H1 (cell line): ENCODE results near the gene KIF25. TPM values are rescaled to one million over a fixed set of nuclear protein-coding genes. Genes with fewer than 3 reads are reported as not detected.

Source experiments
- CBX8 ChIP-seq: fragments of 300-800, 300-1000 bp; sonication (generic); IDR thresholded peaks from 2 replicates; pipeline ENCODE4 v1.7.1; 2016; ENCODE audit warnings: low read depth, low read length, borderline replicate concordance
- CEBPB ChIP-seq: IDR thresholded peaks from 2 replicates; pipeline ENCODE4 v1.6.1; 2012; ENCODE audit warnings: low read depth, low read length
- TEAD4 ChIP-seq: IDR thresholded peaks from 2 replicates; pipeline ENCODE4 v1.6.1; 2012; ENCODE audit warnings: low read depth, low read length, inconsistent platforms, mixed read lengths
- polyA plus RNA-seq, 7 experiments: library from polyadenylated mRNA; depleted of rRNA in 3 of 7; stranded (reverse) in 5 of 7; unstranded in 2 of 7; fragments of >200 nt in 5 of 7; fragments of 200-250 nt in 2 of 7; gene quantifications; 1 replicate in 5 of 7; 2 replicates in 1 of 7; 4 replicates in 1 of 7; pipeline versions ENCODE4 v1.2.1 to v1.2.3, GENCODE V29; 2011 to 2013; ENCODE audit warnings: missing spikeins in 2 of 7, mixed read lengths in 2 of 7
- total RNA-seq: library from RNA; stranded (reverse); fragmentation: NEBNext Ultra II Directional; extraction: Animal tissue kit (Norgen Biotek cat#: 25700); gene quantifications from 2 replicates; pipeline ENCODE4 v1.2.1, GENCODE V29; 2021
- TF ChIP-seq, protein P1 (sequence below): fragments of 300-600 bp; sonication (generic); IDR thresholded peaks from 2 replicates; pipeline ENCODE4 v1.7.1; 2012; ENCODE audit warnings: low read length, moderate library complexity, mild to moderate bottlenecking, inconsistent platforms; ENCODE audit not compliant: insufficient replicate concordance

Gene KIF25
- total and polyA plus RNA-seq, 2 of the 8 experiments (the other 6 are each of a cell fraction or from before 2014, with no cell fraction given) = 1.5 to 2.0 TPM

DNA sequence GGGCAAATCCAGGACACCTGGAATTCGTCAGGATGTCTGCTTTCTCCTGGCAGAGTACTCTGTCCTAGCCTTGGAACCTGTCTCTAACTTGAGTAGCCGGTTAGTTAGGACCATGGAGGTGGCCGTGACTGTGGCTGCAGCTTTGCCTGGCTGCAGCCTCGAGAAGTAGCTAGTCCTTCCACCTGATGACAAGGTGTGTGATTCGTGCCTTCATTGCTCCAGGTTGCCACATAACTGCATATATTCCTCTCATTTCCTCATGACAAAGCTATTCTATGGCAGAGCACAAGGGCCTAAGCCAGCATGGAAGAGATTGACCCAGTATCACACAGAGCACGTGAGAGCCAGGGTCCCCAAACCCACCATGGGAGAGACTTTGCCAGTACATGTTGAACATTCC, 39.8 kb upstream of the KIF25 start (continued):
- TF ChIP-seq, protein P1, sequence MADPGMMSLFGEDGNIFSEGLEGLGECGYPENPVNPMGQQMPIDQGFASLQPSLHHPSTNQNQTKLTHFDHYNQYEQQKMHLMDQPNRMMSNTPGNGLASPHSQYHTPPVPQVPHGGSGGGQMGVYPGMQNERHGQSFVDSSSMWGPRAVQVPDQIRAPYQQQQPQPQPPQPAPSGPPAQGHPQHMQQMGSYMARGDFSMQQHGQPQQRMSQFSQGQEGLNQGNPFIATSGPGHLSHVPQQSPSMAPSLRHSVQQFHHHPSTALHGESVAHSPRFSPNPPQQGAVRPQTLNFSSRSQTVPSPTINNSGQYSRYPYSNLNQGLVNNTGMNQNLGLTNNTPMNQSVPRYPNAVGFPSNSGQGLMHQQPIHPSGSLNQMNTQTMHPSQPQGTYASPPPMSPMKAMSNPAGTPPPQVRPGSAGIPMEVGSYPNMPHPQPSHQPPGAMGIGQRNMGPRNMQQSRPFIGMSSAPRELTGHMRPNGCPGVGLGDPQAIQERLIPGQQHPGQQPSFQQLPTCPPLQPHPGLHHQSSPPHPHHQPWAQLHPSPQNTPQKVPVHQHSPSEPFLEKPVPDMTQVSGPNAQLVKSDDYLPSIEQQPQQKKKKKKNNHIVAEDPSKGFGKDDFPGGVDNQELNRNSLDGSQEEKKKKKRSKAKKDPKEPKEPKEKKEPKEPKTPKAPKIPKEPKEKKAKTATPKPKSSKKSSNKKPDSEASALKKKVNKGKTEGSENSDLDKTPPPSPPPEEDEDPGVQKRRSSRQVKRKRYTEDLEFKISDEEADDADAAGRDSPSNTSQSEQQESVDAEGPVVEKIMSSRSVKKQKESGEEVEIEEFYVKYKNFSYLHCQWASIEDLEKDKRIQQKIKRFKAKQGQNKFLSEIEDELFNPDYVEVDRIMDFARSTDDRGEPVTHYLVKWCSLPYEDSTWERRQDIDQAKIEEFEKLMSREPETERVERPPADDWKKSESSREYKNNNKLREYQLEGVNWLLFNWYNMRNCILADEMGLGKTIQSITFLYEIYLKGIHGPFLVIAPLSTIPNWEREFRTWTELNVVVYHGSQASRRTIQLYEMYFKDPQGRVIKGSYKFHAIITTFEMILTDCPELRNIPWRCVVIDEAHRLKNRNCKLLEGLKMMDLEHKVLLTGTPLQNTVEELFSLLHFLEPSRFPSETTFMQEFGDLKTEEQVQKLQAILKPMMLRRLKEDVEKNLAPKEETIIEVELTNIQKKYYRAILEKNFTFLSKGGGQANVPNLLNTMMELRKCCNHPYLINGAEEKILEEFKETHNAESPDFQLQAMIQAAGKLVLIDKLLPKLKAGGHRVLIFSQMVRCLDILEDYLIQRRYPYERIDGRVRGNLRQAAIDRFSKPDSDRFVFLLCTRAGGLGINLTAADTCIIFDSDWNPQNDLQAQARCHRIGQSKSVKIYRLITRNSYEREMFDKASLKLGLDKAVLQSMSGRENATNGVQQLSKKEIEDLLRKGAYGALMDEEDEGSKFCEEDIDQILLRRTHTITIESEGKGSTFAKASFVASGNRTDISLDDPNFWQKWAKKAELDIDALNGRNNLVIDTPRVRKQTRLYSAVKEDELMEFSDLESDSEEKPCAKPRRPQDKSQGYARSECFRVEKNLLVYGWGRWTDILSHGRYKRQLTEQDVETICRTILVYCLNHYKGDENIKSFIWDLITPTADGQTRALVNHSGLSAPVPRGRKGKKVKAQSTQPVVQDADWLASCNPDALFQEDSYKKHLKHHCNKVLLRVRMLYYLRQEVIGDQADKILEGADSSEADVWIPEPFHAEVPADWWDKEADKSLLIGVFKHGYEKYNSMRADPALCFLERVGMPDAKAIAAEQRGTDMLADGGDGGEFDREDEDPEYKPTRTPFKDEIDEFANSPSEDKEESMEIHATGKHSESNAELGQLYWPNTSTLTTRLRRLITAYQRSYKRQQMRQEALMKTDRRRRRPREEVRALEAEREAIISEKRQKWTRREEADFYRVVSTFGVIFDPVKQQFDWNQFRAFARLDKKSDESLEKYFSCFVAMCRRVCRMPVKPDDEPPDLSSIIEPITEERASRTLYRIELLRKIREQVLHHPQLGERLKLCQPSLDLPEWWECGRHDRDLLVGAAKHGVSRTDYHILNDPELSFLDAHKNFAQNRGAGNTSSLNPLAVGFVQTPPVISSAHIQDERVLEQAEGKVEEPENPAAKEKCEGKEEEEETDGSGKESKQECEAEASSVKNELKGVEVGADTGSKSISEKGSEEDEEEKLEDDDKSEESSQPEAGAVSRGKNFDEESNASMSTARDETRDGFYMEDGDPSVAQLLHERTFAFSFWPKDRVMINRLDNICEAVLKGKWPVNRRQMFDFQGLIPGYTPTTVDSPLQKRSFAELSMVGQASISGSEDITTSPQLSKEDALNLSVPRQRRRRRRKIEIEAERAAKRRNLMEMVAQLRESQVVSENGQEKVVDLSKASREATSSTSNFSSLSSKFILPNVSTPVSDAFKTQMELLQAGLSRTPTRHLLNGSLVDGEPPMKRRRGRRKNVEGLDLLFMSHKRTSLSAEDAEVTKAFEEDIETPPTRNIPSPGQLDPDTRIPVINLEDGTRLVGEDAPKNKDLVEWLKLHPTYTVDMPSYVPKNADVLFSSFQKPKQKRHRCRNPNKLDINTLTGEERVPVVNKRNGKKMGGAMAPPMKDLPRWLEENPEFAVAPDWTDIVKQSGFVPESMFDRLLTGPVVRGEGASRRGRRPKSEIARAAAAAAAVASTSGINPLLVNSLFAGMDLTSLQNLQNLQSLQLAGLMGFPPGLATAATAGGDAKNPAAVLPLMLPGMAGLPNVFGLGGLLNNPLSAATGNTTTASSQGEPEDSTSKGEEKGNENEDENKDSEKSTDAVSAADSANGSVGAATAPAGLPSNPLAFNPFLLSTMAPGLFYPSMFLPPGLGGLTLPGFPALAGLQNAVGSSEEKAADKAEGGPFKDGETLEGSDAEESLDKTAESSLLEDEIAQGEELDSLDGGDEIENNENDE = no peak
- TF ChIP-seq CBX8 (no peak), CEBPB (no peak), TEAD4 (no peak)
